ENCODE measurements around the gene FOXN3.

- TF ChIP-seq CTCF (IDR thresholded peaks at IDR 0.05) (no peak), POLR2A (IDR thresholded peaks at IDR 0.05) (no peak)
Measured at GRCh38 chr14:89325299-89325883, 91.6 kb downstream of the FOXN3 start.
